OCI-LY1 (cell line): ENCODE measurements around the gene FETUB.

Experiments
- CTCF ChIP-seq: fragments of 200-600 bp; sonication (generic), shearing (Covaris generic); IDR thresholded peaks from 2 replicates; pipeline ENCODE4 v1.5.1; 2017; ENCODE audit warnings: mild to moderate bottlenecking, antibody characterized with exemption, low read length, moderate library complexity, mixed read lengths
- EZH2 ChIP-seq: fragments of 200-600 bp; sonication (generic), shearing (Covaris generic); IDR thresholded peaks from 2 replicates; pipeline ENCODE4 v1.8.0; 2017; ENCODE audit warnings: borderline replicate concordance, mixed run types, mild to moderate bottlenecking, antibody characterized with exemption, low read length, moderate library complexity, mixed read lengths

DNA sequence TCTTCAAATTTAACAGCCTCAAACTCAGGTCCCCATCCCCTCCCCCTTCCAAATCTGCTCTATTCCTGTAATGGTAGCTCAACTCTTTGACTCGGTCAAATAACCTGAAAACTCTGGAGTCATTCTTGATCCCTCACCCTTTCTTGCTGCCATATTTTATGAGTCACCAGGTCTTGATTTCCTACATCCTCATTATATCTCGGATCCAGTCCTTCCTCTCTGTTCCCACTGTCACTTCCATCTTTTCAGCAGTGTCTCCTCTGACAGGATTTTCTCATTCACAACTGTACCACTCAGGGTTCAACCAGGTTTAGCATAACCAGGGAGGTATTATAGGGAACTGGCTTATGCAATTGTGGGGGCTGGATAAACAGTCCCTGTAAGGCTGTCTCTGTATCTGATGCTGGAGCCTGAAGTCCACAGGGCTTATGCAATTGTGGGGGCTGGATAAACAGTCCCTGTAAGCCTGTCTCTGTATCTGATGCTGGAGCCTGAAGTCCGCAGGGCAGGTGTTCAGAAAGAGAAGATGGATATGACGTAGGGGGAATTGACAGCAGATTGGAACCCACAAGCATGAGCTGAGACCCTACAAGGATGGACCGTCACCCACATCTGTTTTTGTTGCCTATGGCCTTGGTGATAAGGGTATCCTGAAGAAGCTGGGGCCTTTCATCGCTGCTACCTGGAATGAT, 9.1 kb upstream of the FETUB start:
- no peak for TF ChIP-seq CTCF
- TF ChIP-seq EZH2: no peak
